ENCODE measurements around the gene SAPCD2. TPM values are rescaled to one million over a fixed set of nuclear protein-coding genes. Genes with fewer than 3 reads are reported as not detected.

SAPCD2 gene
- polyA plus RNA-seq, 1 donor from 2014 or later: 0.22 TPM

- TF ChIP-seq, protein P1, sequence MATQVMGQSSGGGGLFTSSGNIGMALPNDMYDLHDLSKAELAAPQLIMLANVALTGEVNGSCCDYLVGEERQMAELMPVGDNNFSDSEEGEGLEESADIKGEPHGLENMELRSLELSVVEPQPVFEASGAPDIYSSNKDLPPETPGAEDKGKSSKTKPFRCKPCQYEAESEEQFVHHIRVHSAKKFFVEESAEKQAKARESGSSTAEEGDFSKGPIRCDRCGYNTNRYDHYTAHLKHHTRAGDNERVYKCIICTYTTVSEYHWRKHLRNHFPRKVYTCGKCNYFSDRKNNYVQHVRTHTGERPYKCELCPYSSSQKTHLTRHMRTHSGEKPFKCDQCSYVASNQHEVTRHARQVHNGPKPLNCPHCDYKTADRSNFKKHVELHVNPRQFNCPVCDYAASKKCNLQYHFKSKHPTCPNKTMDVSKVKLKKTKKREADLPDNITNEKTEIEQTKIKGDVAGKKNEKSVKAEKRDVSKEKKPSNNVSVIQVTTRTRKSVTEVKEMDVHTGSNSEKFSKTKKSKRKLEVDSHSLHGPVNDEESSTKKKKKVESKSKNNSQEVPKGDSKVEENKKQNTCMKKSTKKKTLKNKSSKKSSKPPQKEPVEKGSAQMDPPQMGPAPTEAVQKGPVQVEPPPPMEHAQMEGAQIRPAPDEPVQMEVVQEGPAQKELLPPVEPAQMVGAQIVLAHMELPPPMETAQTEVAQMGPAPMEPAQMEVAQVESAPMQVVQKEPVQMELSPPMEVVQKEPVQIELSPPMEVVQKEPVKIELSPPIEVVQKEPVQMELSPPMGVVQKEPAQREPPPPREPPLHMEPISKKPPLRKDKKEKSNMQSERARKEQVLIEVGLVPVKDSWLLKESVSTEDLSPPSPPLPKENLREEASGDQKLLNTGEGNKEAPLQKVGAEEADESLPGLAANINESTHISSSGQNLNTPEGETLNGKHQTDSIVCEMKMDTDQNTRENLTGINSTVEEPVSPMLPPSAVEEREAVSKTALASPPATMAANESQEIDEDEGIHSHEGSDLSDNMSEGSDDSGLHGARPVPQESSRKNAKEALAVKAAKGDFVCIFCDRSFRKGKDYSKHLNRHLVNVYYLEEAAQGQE (IDR thresholded peaks at IDR 0.05; ENCODE audit: borderline replicate concordance): no peak
Observed at GRCh38 chr9:137083394-137084004, 13.1 kb upstream of the SAPCD2 start (continued).

DNA sequence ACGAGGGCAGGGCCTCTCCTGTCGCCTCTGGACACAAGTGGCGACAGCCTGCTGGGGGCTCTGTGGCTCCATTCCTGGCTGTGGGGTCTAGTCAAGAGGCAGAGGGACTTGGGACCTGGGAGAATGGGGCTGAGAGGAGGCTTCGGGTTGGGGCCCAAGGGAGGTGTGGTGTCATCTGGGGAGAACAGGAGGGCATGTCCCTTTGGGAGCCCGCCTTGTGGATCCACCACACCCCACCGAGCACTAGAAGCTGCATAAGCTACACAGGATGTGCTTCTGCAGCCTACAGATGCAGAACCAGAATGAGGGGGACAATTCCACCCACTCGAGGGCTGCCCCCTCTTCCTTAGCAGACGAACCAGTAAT, 12.6 kb upstream of the SAPCD2 start:
- Histone ChIP-seq H3K9ac (ENCODE audit: low read length) (no peak overlapping the region), H3K4me3 (ENCODE audit: low read length) (no peak overlapping the region), H3K4me2 (ENCODE audit: low read length) (no peak overlapping the region), H3K9me3 (ENCODE audit: low read length) (no peaks in the 10 kb centered on the region), H4K20me1 (ENCODE audit: insufficient read depth) (no peaks in the 10 kb centered on the region), H3K27me3 (ENCODE audit: insufficient read depth, low read depth, low read length) (peaks cover 49% of the 10 kb centered on the region), H3K9me2 (ENCODE audit: insufficient read depth, low read length) (no peaks in the 10 kb centered on the region), H3K79me2 (replicated peaks; ENCODE audit: insufficient read depth, low read length) (no peaks in the 10 kb centered on the region), H3K27ac (ENCODE audit: low read length) (no peak overlapping the region), H3K36me3 (ENCODE audit: insufficient read depth, low read length) (no peaks in the 10 kb centered on the region), H2AFZ (ENCODE audit: low read depth, low read length) (no peak overlapping the region), H3F3A (ENCODE audit: insufficient read depth, low read length, poor library complexity, severe bottlenecking) (no peaks in the 10 kb centered on the region)
- TF ChIP-seq EP300 (conservative IDR thresholded peaks at IDR 0.05; ENCODE audit: poor library complexity, severe bottlenecking) (no peak), TAF1 (IDR thresholded peaks at IDR 0.05; ENCODE audit: low read depth) (no peak), RAD21 (conservative IDR thresholded peaks at IDR 0.05) (no peak), MXI1 (conservative IDR thresholded peaks at IDR 0.05; ENCODE audit: poor library complexity, severe bottlenecking) (no peak), EZH2 (IDR thresholded peaks at IDR 0.05; ENCODE audit: borderline replicate concordance, insufficient read depth, low read length, poor library complexity, severe bottlenecking) (no peak), CTCF (IDR thresholded peaks at IDR 0.05; ENCODE audit: poor library complexity, severe bottlenecking) (no peak), POLR2AphosphoS5 (IDR thresholded peaks at IDR 0.05) (no peak), SMC3 (conservative IDR thresholded peaks at IDR 0.05; ENCODE audit: poor library complexity) (no peak)
- TF ChIP-seq, protein P1 (IDR thresholded peaks at IDR 0.05; ENCODE audit: borderline replicate concordance): no peak
